ENCODE results near the gene CDHR3. TPM values are rescaled to one million over a fixed set of nuclear protein-coding genes. Genes with fewer than 3 reads are reported as not detected.

The CDHR3 gene
- total RNA-seq, 1 donor = 14.0 TPM

DNA sequence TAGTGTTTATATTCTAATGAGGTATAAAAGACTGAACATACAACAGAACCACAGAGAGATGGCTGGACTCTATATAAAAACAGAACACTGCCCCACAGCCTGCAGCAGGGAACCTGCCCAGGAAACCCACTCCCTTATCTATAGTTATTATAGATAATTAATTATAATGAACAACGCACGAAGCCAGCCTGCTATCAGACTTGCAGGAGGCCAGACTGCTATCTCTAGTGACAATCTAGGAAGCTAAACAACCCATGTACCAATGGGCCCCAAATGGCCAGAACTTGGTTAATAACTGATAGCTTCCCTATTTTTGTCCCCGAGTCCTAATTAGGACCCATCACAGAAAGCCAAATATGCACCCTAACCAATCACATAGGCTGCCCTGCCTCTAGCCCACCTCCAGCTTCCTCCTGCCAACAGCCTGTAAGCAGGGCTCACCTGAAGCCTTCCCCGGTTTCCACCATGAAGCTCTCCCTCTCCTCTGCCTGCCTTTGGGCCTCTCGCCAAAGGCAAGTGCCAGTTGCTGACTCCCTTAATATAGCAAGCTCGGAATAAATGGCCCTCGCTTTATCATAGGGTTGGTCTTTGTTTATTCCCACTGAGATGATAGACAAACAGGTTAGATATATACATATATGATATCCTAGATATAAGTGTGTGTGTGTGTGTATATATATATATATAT lies 74.6 kb downstream of the CDHR3 start:
- TF ChIP-seq, protein P1, sequence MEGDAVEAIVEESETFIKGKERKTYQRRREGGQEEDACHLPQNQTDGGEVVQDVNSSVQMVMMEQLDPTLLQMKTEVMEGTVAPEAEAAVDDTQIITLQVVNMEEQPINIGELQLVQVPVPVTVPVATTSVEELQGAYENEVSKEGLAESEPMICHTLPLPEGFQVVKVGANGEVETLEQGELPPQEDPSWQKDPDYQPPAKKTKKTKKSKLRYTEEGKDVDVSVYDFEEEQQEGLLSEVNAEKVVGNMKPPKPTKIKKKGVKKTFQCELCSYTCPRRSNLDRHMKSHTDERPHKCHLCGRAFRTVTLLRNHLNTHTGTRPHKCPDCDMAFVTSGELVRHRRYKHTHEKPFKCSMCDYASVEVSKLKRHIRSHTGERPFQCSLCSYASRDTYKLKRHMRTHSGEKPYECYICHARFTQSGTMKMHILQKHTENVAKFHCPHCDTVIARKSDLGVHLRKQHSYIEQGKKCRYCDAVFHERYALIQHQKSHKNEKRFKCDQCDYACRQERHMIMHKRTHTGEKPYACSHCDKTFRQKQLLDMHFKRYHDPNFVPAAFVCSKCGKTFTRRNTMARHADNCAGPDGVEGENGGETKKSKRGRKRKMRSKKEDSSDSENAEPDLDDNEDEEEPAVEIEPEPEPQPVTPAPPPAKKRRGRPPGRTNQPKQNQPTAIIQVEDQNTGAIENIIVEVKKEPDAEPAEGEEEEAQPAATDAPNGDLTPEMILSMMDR (IDR thresholded peaks at IDR 0.05; ENCODE audit: insufficient read depth, low read length) = no peak
- no peak overlapping the region for H3K4me3 ChIP-seq (ENCODE audit: low read depth, low read length)
- no peak for DNase-seq (ENCODE audit: low read depth)

DNA sequence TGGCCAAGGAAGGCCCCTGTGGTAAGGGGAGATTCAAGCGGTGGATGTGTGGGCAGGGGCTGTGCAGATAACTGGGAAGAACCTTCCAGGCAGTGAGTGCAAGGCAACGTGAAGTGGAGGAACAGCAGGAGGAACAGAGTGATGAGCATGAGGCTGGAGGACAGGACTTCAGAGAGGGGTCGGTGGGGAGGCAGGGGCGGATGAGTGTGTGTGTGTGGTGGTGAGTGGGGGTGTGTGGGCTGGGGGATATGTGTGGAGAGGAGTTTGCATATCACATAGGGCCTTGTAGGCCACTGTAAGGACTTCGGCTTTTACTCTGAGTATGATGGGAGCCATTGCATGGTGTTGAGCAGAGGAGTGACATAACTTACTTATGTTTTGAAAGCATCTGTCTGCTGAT lies 75.2 kb downstream of the CDHR3 start:
- TF ChIP-seq, protein P1 (IDR thresholded peaks at IDR 0.05; ENCODE audit: insufficient read depth, low read length) = no peak
- H3K4me3 ChIP-seq (ENCODE audit: low read depth, low read length) = no peak overlapping the region
- DNase-seq (ENCODE audit: low read depth) = no peak

DNA sequence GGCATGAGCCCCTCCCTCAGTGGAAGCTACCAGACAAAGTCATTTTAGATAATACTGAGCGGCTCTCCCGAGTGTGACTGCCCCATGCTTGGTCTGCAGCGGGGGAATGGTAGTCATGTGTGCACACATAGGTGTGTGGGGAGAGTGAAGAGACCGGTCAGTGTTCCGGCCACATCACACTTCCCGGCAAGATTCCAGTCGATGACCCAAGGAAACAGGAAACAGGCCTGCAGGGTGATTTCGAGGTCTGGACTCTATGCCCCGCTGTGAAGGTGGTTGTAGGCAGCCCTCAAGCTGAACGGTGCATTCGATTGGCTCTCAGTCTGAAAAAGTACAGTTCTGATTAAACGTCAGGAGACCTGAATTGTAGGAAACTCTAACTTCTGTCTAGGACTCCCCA lies 75.9 kb downstream of the CDHR3 start:
- no peak overlapping the region for H3K4me3 ChIP-seq (ENCODE audit: low read depth, low read length)
- TF ChIP-seq, protein P1 (IDR thresholded peaks at IDR 0.05; ENCODE audit: insufficient read depth, low read length) = no peak
- DNase-seq (ENCODE audit: low read depth) = no peak

DNA sequence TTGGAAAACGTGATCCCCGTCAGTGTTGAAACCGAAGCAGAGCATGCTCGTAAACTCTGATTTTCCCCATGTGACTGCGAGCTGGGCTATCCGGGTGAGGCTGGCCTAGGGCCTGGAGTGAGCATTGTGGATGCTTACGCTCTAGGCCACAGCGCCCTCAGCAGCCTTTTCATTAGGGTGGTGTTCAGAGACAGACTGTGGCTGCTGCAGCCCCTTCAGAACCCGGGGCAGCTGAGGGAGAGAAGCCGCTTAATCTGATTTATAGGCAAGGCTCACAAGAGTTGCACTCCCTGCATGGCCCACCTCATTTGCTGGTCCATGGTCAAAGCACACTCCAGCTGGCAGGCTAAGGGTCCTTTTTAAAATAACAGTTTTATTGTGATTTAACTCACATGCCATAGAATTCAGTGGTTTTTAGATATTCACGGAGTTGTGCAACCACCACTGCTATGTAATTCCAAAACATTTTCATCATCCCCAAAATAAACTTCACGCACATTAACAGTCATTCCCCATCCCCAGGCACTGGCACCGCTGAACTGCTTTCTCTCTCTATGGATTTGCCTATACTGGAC lies 76.5 kb downstream of the CDHR3 start:
- TF ChIP-seq, protein P1 (IDR thresholded peaks at IDR 0.05; ENCODE audit: insufficient read depth, low read length) = no peak
- no peak overlapping the region for H3K4me3 ChIP-seq (ENCODE audit: low read depth, low read length)
- peak; percentile 83 for DNase-seq (ENCODE audit: low read depth)

DNA sequence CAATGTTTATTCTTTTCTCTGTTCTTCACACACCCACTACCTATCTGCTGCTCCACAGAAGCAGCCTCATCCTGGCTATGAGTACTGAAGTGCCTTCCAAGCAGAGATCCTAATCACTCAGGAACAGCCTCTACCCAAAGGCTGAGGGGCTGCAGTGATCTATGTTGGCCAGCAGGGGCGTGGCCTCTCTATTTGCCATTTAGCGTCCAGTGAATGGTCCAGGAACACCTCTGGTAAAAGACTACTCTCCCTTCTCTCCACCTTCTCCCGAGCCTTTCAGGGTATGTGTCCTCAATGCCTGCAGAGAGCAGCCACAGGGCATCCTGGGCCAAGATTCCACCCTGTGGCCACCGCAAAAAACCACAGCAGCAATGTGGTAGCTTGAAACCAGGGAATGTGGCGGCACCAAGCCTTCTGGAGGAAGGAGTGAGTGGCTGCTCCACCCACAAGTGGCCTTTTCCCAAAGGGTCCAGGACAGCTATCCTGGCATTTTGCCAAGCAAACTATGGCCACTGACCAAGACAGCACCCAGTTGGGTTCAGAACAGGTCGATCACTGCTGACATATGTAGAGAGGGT lies 78.2 kb downstream of the CDHR3 start:
- TF ChIP-seq, protein P1 (IDR thresholded peaks at IDR 0.05; ENCODE audit: insufficient read depth, low read length) = peak; percentile 77
- H3K4me3 ChIP-seq (ENCODE audit: low read depth, low read length) = no peak overlapping the region
- peak; percentile 40 for DNase-seq (ENCODE audit: low read depth)

DNA sequence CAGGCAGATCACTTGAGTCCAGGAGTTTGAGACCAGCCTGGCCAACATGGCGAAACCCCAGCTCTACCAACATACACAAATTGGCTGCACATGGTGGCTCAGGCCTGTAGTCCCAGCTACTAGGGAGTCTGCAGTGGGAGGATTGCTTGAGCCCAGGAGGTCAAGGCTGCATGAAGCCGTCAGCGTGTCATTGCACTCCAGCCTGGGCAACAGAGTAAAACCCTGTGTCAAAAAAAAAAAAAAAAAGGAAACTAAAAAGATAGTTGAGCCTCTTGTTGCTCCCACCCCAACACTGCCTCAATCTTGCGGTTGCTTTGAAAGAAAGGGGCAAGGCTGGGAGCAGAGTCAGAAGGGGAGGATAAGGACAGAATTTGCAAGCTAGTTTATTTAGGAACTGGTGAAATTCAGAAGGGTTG lies 79.1 kb downstream of the CDHR3 start:
- no peak overlapping the region for H3K4me3 ChIP-seq (ENCODE audit: low read depth, low read length)
- DNase-seq (ENCODE audit: low read depth) = no peak
- TF ChIP-seq, protein P1 (IDR thresholded peaks at IDR 0.05; ENCODE audit: insufficient read depth, low read length) = no peak
